Measurements from ENCODE around the gene ACTRT3.
A peak's percentile ranks its signal among the peaks of the same experiment; 100 is the strongest.

GRCh38 chr3:169769287-169770181 lies at the start of gene ACTRT3:
- TF ChIP-seq, protein P1, sequence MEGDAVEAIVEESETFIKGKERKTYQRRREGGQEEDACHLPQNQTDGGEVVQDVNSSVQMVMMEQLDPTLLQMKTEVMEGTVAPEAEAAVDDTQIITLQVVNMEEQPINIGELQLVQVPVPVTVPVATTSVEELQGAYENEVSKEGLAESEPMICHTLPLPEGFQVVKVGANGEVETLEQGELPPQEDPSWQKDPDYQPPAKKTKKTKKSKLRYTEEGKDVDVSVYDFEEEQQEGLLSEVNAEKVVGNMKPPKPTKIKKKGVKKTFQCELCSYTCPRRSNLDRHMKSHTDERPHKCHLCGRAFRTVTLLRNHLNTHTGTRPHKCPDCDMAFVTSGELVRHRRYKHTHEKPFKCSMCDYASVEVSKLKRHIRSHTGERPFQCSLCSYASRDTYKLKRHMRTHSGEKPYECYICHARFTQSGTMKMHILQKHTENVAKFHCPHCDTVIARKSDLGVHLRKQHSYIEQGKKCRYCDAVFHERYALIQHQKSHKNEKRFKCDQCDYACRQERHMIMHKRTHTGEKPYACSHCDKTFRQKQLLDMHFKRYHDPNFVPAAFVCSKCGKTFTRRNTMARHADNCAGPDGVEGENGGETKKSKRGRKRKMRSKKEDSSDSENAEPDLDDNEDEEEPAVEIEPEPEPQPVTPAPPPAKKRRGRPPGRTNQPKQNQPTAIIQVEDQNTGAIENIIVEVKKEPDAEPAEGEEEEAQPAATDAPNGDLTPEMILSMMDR (IDR thresholded peaks at IDR 0.05) = no peak
- peak; percentile 18 for TF ChIP-seq POLR2A (IDR thresholded peaks at IDR 0.05)
- TF ChIP-seq POLR2AphosphoS5 (IDR thresholded peaks at IDR 0.05) = no peak

Data from prostate gland (tissue), 2 donors.